GM12892 (cell line): ENCODE data around the gene PRDM5.

Experiments
- POLR2A ChIP-seq: IDR thresholded peaks from 2 replicates; pipeline ENCODE4 v1.6.1; 2011; ENCODE audit warnings: low read depth, low read length, control low read depth
- POLR2AphosphoS5 ChIP-seq: IDR thresholded peaks from 2 replicates; pipeline ENCODE4 v1.6.1; 2011; ENCODE audit warnings: low read depth, low read length, control low read depth
- TAF1 ChIP-seq: IDR thresholded peaks from 2 replicates; pipeline ENCODE4 v1.6.1; 2011; ENCODE audit warnings: low read depth, mild to moderate bottlenecking, control low read depth, low read length, borderline replicate concordance

DNA sequence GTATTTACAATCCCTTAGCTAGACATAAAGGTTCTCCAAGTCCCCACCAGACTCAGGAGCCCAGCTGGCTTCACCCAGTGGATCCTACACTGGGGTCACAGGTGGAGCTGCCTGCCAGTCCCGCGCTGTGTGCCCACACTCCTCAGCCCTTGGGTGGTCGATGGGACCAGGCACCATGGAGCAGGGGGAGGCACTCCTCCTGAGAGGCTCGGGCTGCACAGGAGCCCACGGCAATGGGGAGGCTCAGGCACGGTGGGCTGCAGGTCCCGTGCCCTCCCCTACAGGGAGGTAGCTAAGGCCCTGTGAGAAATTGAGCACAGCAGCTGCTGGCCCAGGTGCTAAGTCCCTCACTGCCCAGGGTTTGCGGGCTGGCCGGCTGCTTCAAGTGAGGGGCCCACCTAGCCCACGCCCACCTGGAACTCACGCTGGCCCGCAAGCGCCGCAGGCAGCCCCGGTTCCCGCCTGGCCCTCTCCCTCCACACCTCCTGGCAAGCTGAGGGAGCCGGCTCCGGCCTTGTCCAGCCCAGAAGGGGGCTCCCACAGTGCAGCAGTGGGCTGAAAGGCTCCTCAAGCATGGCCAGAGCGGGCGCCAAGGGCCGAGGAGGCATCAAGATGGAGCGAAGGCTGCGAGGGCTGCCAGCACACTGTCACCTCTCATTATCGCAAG is 113.9 kb downstream of the PRDM5 start:
- no peak for TF ChIP-seq POLR2A
- no peak for TF ChIP-seq POLR2AphosphoS5
- no peak for TF ChIP-seq TAF1
